GM19099 (cell line): ENCODE results near the gene PIK3C3.

Experiments used
- POLR2A ChIP-seq: IDR thresholded peaks from 3 replicates; pipeline ENCODE4 v1.6.1; 2011; ENCODE audit warnings: low read depth; ENCODE audit not compliant: insufficient read length; ENCODE audit errors: extremely low read depth

PIK3C3 gene

GRCh38 chr18:41954827-41955613 is at the start of gene PIK3C3:
TSS of gene PIK3C3 (plus strand) at chr18:41955234. CDS start at chr18:41955292, 58 bp downstream.
- peak; percentile 64 for TF ChIP-seq POLR2A

- no peak for TF ChIP-seq POLR2A
These were observed 49.1 kb upstream of the PIK3C3 start for GRCh38 chr18:41905786-41906527.

- TF ChIP-seq POLR2A = no peak
These were observed 48.4 kb upstream of the PIK3C3 start for GRCh38 chr18:41906528-41907146.

GRCh38 chr18:41917181-41917580 is 37.9 kb upstream of the PIK3C3 start:
- no peak for TF ChIP-seq POLR2A

- TF ChIP-seq POLR2A = no peak
These were observed 33.3 kb upstream of the PIK3C3 start for GRCh38 chr18:41921770-41922169.

- TF ChIP-seq POLR2A = no peak
These were observed 32.9 kb upstream of the PIK3C3 start for GRCh38 chr18:41922176-41922575.

GRCh38 chr18:41922841-41923240 is 32.2 kb upstream of the PIK3C3 start:
- no peak for TF ChIP-seq POLR2A

- TF ChIP-seq POLR2A = no peak
These were observed 31.6 kb upstream of the PIK3C3 start for GRCh38 chr18:41923446-41923845.

- no peak for TF ChIP-seq POLR2A
These were observed 26.5 kb upstream of the PIK3C3 start for GRCh38 chr18:41928581-41928980.

- no peak for TF ChIP-seq POLR2A
These were observed 22.1 kb upstream of the PIK3C3 start for GRCh38 chr18:41932899-41933298.

- no peak for TF ChIP-seq POLR2A
These were observed 21.3 kb upstream of the PIK3C3 start for GRCh38 chr18:41933778-41934177.

- no peak for TF ChIP-seq POLR2A
These were observed 18.4 kb upstream of the PIK3C3 start for GRCh38 chr18:41936471-41937134.

GRCh38 chr18:41938445-41938844 is 16.6 kb upstream of the PIK3C3 start:
- TF ChIP-seq POLR2A = no peak

- TF ChIP-seq POLR2A = no peak
These were observed 15.7 kb upstream of the PIK3C3 start for GRCh38 chr18:41939326-41939725.
